WERI-Rb-1 (cell line): ENCODE measurements around the gene PRKD1.

ENCODE experiments used
- DNase-seq: peaks from one replicate; pipeline ENCODE4 v3.0.0-alpha.2; 2020
- H3K27ac ChIP-seq: fragments of 250-450 bp; sonication (Bioruptor Pico); 2 replicates; pipeline ENCODE4 v1.5.1; 2020; ENCODE audit warnings: mild to moderate bottlenecking, moderate library complexity
- H3K27me3 ChIP-seq: fragments of 250-450 bp; sonication (Bioruptor Pico); 2 replicates; pipeline ENCODE4 v1.5.1; 2021; ENCODE audit warnings: mild to moderate bottlenecking, low read depth, moderate library complexity; ENCODE audit not compliant: insufficient read depth, severe bottlenecking
- H3K36me3 ChIP-seq: fragments of 250-450 bp; sonication (Bioruptor Pico); 2 replicates; pipeline ENCODE4 v1.5.1; 2020; ENCODE audit warnings: mild to moderate bottlenecking, moderate library complexity
- H3K4me3 ChIP-seq: 2 replicates; pipeline ENCODE4 v1.5.1; 2011; ENCODE audit warnings: low read depth, mild to moderate bottlenecking, control low read depth, low read length
- H3K9me3 ChIP-seq: fragments of 250-450 bp; sonication (Bioruptor Pico); 2 replicates; pipeline ENCODE4 v1.5.1; 2021; ENCODE audit warnings: mild to moderate bottlenecking, moderate library complexity; ENCODE audit not compliant: severe bottlenecking
- TF ChIP-seq, protein P1 (sequence below): IDR thresholded peaks from 2 replicates; pipeline ENCODE4 v1.5.1; 2011; ENCODE audit warnings: low read depth, mild to moderate bottlenecking, control low read depth, inconsistent platforms, low read length

The PRKD1 gene

DNA sequence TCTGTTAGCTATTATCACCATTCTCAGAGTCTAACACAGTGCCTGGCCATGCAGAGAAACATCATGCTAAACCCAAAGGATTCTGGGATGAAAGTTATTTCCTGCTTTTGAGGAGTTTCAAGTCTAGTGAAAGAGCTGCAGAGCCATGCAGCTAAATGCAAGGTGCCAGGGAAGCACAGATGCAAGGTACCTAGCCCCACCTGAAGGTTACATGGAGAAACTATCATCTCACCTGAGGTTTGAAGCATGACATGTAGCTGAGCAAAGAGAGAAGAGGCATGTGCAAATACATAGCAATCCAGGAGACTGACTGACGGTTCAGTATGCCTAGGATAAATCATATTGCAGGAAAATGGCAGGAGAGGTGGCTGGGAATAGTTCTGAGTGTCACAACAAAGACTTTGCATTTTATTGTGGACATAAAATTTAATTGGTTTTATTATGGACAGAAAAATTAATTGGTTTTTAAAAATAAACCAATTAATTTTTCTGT is 170.4 kb downstream of the PRKD1 start:
- no peak overlapping the region for H3K27ac ChIP-seq
- DNase-seq = no peak
- H3K9me3 ChIP-seq = no peaks in the 10 kb centered on the region
- H3K4me3 ChIP-seq = no peak overlapping the region
- no peaks in the 10 kb centered on the region for H3K36me3 ChIP-seq
- no peaks in the 10 kb centered on the region for H3K27me3 ChIP-seq
- TF ChIP-seq, protein P1, sequence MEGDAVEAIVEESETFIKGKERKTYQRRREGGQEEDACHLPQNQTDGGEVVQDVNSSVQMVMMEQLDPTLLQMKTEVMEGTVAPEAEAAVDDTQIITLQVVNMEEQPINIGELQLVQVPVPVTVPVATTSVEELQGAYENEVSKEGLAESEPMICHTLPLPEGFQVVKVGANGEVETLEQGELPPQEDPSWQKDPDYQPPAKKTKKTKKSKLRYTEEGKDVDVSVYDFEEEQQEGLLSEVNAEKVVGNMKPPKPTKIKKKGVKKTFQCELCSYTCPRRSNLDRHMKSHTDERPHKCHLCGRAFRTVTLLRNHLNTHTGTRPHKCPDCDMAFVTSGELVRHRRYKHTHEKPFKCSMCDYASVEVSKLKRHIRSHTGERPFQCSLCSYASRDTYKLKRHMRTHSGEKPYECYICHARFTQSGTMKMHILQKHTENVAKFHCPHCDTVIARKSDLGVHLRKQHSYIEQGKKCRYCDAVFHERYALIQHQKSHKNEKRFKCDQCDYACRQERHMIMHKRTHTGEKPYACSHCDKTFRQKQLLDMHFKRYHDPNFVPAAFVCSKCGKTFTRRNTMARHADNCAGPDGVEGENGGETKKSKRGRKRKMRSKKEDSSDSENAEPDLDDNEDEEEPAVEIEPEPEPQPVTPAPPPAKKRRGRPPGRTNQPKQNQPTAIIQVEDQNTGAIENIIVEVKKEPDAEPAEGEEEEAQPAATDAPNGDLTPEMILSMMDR = no peak

DNA sequence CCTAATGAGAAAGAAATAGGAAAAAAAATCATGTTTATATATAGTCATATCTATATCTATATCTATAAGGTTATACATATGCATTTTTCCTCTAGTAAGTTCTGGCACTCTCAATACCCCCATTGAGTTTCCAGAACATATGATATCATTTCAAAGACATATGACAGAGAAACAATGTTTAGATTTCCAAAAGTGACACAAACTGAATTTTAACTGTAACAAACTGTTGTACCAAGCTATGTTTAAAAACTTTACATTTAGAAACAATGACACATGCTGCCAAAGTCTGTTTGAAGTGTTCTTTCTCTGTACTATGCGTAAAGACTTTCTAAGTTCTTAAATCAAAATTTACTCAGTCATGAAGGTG is 171.6 kb downstream of the PRKD1 start:
- TF ChIP-seq, protein P1 = no peak
- H3K36me3 ChIP-seq = no peaks in the 10 kb centered on the region
- no peaks in the 10 kb centered on the region for H3K27me3 ChIP-seq
- no peak overlapping the region for H3K4me3 ChIP-seq
- no peaks in the 10 kb centered on the region for H3K9me3 ChIP-seq
- no peak overlapping the region for H3K27ac ChIP-seq
- DNase-seq = no peak

DNA sequence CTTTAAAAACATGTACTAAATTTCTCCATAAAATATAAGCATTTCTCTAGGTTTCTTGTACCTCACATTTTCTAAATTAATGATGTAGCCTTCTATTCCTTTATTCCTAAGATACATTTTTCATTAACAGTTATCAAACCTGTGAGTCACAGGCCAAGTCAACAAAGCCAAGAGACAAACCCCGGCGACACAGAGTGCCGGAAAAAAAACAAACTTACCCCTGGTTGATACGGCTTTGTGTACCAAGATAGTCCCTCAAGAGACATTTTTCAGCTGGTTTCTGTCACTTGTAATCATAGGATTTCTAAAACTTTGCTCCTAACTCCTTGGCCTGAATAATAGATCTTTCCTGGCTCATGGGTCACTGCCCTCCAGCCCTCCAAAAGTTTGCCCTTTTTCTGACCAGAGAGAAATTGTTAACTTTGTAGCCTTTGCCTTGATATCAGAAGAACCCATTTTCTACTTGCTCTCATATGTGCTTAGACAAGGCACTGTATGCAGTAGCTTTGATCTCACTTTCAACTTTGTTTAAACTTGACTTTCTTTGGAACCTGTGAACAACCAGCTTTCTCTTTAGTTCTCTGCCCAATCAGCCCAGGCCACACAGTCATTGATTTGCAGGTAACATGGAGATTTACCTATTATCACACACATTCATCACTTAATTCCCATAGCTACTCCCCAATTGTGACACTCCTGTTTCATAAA is 172.2 kb downstream of the PRKD1 start:
- H3K27ac ChIP-seq = no peak overlapping the region
- H3K9me3 ChIP-seq = no peaks in the 10 kb centered on the region
- TF ChIP-seq, protein P1 = no peak
- H3K36me3 ChIP-seq = no peaks in the 10 kb centered on the region
- H3K4me3 ChIP-seq = no peak overlapping the region
- no peak for DNase-seq
- no peaks in the 10 kb centered on the region for H3K27me3 ChIP-seq

DNA sequence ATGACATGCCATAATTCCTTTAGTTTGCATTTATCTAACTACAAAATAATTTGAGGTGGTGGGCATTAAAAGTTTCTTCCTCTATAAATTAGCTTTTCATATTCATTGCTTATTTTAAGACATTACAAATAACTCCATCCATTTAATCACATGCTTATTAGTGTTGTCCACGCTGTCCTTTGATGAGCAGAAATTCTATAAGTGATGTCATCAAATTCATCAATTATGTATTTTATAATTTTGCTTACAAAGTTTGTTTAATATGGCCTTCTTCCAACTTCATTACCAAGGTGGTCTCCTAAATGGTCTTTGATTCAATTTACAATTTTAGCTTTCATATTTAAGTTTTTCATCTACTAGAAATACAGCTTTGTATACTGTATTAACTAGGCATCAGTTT is 173.5 kb downstream of the PRKD1 start:
- no peak overlapping the region for H3K4me3 ChIP-seq
- H3K36me3 ChIP-seq = no peaks in the 10 kb centered on the region
- no peak for DNase-seq
- no peaks in the 10 kb centered on the region for H3K27me3 ChIP-seq
- TF ChIP-seq, protein P1 = no peak
- H3K9me3 ChIP-seq = no peaks in the 10 kb centered on the region
- H3K27ac ChIP-seq = no peak overlapping the region

DNA sequence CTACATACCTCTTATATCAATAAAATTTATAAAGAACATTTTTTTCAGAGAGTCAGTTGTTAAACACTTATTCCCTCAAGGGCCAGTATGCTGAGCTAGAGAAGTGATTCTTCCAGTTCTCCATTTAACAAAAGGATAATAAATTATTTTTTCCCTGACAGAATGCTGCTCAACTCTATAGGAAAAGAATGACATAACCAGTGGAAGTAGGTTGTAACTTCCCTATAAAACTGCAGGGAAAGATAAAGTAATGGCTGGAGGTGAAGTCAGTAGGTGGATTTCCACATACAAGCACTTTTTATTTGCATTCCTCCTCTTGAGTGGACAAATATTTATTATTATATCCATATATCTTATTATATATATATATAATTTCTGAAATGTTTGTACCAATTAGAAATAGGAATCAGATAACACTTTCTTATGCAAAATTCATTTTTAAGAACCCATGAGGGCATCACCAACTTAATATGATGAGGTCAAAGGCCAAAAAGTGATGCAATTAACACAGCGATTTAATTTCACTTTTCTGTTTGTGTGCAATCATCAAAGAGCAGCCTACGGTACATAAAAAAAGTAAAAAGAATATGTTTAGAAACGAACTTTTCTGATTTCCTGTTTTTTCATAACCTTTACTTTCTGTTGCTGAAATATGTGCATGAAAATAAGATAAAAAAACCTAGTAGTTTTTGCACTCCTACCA is 175.3 kb downstream of the PRKD1 start:
- no peak overlapping the region for H3K4me3 ChIP-seq
- no peaks in the 10 kb centered on the region for H3K36me3 ChIP-seq
- H3K27ac ChIP-seq = no peak overlapping the region
- no peaks in the 10 kb centered on the region for H3K9me3 ChIP-seq
- DNase-seq = no peak
- H3K27me3 ChIP-seq = no peaks in the 10 kb centered on the region
- TF ChIP-seq, protein P1 = no peak
